SU-DHL-6 (cell line): ENCODE results near the gene RECQL5.
A peak's percentile ranks its signal among the peaks of the same experiment; 100 is the strongest.

Source experiments
- H2AFZ ChIP-seq: fragments of 200-600 bp; sonication (generic); 2 replicates; pipeline ENCODE4 v1.6.1; 2014; ENCODE audit warnings: low read depth, mild to moderate bottlenecking, moderate library complexity, mixed read lengths, antibody characterized with exemption, low read length; ENCODE audit not compliant: severe bottlenecking
- H3F3A ChIP-seq: fragments of 200-600 bp; shearing (Covaris generic); 2 replicates; pipeline ENCODE4 v1.6.0; 2016; ENCODE audit warnings: antibody characterized with exemption, mild to moderate bottlenecking; ENCODE audit not compliant: insufficient read depth
- H3K27ac ChIP-seq: fragments of 200-600 bp; sonication (generic); 2 replicates; pipeline ENCODE4 v1.5.1; 2016; ENCODE audit warnings: low read depth, mild to moderate bottlenecking, low read length, moderate library complexity, mixed read lengths
- H3K27me3 ChIP-seq: fragments of 200-600 bp; sonication (generic), shearing (Covaris generic); 2 replicates; pipeline ENCODE4 v1.6.0; 2014; ENCODE audit warnings: mild to moderate bottlenecking, low read length
- H3K36me3 ChIP-seq: fragments of 200-600 bp; sonication (generic); 2 replicates; pipeline ENCODE4 v1.6.1; 2014; ENCODE audit warnings: mild to moderate bottlenecking, low read length, mixed read lengths
- H3K4me2 ChIP-seq: fragments of 300-600, 200-600 bp; shearing (Covaris generic), sonication (generic); 2 replicates; pipeline ENCODE4 v1.6.0; 2014; ENCODE audit warnings: low read length, low read depth, mild to moderate bottlenecking; ENCODE audit not compliant: poor library complexity, severe bottlenecking
- H3K4me3 ChIP-seq: fragments of 200-600 bp; sonication (generic); 2 replicates; pipeline ENCODE4 v1.5.1; 2014; ENCODE audit warnings: antibody characterized with exemption, low read length, mild to moderate bottlenecking, mixed read lengths; ENCODE audit not compliant: insufficient read depth, poor library complexity, severe bottlenecking
- H3K79me2 ChIP-seq: fragments of 200-600 bp; sonication (generic); 2 replicates; pipeline ENCODE4 v1.6.1; 2014; ENCODE audit warnings: mild to moderate bottlenecking, low read length, moderate library complexity; ENCODE audit not compliant: insufficient read depth
- H3K9ac ChIP-seq: fragments of 200-600 bp; sonication (generic); 2 replicates; pipeline ENCODE4 v1.7.0; 2014; ENCODE audit warnings: mild to moderate bottlenecking, low read length
- H3K9me2 ChIP-seq: fragments of 200-600 bp; sonication (generic); replicated peaks from 2 replicates; pipeline ENCODE4 v1.6.1; 2014; ENCODE audit warnings: low read length; ENCODE audit not compliant: insufficient read depth
- H3K9me3 ChIP-seq: fragments of 200-600 bp; sonication (generic); 2 replicates; pipeline ENCODE4 v1.6.1; 2014; ENCODE audit warnings: low read length, mixed read lengths; ENCODE audit not compliant: insufficient read depth
- H4K20me1 ChIP-seq: fragments of 200-600 bp; sonication (generic); 2 replicates; pipeline ENCODE4 v1.6.1; 2014; ENCODE audit warnings: low read depth, mild to moderate bottlenecking, antibody characterized with exemption, low read length, moderate library complexity, mixed read lengths
- EZH2phosphoT487 ChIP-seq: fragments of 200-600 bp; sonication (generic), shearing (Covaris generic); conservative IDR thresholded peaks from 2 replicates; pipeline ENCODE4 v1.6.1; 2018; ENCODE audit warnings: mild to moderate bottlenecking, antibody characterized with exemption, low read length, moderate library complexity, mixed read lengths
- TF ChIP-seq, protein P1 (sequence below): fragments of 200-600 bp; sonication (generic); IDR thresholded peaks from one replicate; pipeline ENCODE4 v1.5.1; 2017; ENCODE audit warnings: antibody characterized with exemption, mild to moderate bottlenecking, low read length, moderate library complexity; ENCODE audit not compliant: insufficient read depth, poor library complexity, severe bottlenecking

RECQL5 gene

DNA sequence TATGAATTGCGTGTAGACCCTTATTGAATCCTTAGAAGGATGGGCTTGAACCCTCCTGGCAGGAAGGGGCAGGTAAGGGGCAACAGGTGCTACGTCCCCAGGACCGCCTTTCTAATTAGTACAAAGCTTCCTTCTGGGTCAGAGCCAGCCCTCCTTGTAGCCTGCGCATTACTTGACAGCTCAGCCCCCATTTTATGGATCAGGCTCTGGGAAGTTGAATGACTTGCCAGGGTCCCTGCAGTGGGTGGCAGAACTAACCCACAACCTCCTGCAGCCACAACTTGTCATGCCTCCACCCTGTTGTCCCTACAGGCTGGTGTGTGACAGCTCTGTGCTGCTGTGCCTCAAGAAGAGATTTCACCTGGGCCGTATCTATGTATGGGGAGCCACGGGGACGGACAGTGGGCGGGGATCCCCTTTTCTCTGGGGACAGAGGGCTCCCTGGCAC, 76.6 kb downstream of the RECQL5 start:
- Histone ChIP-seq H3K27me3 (no peaks in the 10 kb centered on the region), H4K20me1 (no peaks in the 10 kb centered on the region), H3K4me3 (no peak overlapping the region), H3F3A (0 out of 2 replicates have a peak, but pooled peaks cover 6% of the 10 kb centered on the region), H3K4me2 (no peak overlapping the region), H2AFZ (no peak overlapping the region), H3K9me2 (no peaks in the 10 kb centered on the region), H3K36me3 (no peaks in the 10 kb centered on the region), H3K9me3 (no peaks in the 10 kb centered on the region), H3K27ac (no peak overlapping the region), H3K79me2 (no peaks in the 10 kb centered on the region), H3K9ac (no peak overlapping the region)
- no peak for TF ChIP-seq EZH2phosphoT487
- TF ChIP-seq, protein P1, sequence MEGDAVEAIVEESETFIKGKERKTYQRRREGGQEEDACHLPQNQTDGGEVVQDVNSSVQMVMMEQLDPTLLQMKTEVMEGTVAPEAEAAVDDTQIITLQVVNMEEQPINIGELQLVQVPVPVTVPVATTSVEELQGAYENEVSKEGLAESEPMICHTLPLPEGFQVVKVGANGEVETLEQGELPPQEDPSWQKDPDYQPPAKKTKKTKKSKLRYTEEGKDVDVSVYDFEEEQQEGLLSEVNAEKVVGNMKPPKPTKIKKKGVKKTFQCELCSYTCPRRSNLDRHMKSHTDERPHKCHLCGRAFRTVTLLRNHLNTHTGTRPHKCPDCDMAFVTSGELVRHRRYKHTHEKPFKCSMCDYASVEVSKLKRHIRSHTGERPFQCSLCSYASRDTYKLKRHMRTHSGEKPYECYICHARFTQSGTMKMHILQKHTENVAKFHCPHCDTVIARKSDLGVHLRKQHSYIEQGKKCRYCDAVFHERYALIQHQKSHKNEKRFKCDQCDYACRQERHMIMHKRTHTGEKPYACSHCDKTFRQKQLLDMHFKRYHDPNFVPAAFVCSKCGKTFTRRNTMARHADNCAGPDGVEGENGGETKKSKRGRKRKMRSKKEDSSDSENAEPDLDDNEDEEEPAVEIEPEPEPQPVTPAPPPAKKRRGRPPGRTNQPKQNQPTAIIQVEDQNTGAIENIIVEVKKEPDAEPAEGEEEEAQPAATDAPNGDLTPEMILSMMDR, result no peak

DNA sequence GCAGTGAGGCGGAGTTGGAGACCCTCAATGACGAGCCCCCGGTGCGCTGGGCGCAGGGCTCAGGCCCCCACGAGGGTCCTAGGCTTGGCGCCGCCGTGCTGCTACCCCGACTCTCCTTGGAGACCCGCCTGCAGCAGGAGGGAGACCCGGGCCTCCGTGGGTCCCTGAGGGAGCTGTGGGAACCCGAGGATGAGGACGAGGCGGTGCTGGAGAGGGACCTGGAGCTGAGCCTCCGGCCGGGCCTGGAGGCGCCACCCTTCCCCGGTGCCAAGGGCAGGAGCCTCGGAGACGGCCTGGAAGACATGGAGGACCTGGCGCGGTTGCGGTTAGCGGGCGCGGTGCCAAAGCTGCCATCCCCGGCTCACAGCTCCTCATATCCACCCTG, 77.0 kb downstream of the RECQL5 start:
- Histone ChIP-seq H3K36me3 (no peaks in the 10 kb centered on the region), H3K9me3 (no peaks in the 10 kb centered on the region), H3K4me2 (peak overlapping the region; percentile 53), H3K27me3 (no peaks in the 10 kb centered on the region), H3F3A (0 out of 2 replicates have a peak, but pooled peaks cover 6% of the 10 kb centered on the region), H3K79me2 (no peaks in the 10 kb centered on the region), H3K27ac (no peak overlapping the region), H3K4me3 (peak overlapping the region; percentile 46), H2AFZ (peak overlapping the region; percentile 46), H3K9ac (peak overlapping the region; percentile 53), H3K9me2 (no peaks in the 10 kb centered on the region), H4K20me1 (no peaks in the 10 kb centered on the region)
- TF ChIP-seq, protein P1, result no peak
- TF ChIP-seq EZH2phosphoT487, result no peak

DNA sequence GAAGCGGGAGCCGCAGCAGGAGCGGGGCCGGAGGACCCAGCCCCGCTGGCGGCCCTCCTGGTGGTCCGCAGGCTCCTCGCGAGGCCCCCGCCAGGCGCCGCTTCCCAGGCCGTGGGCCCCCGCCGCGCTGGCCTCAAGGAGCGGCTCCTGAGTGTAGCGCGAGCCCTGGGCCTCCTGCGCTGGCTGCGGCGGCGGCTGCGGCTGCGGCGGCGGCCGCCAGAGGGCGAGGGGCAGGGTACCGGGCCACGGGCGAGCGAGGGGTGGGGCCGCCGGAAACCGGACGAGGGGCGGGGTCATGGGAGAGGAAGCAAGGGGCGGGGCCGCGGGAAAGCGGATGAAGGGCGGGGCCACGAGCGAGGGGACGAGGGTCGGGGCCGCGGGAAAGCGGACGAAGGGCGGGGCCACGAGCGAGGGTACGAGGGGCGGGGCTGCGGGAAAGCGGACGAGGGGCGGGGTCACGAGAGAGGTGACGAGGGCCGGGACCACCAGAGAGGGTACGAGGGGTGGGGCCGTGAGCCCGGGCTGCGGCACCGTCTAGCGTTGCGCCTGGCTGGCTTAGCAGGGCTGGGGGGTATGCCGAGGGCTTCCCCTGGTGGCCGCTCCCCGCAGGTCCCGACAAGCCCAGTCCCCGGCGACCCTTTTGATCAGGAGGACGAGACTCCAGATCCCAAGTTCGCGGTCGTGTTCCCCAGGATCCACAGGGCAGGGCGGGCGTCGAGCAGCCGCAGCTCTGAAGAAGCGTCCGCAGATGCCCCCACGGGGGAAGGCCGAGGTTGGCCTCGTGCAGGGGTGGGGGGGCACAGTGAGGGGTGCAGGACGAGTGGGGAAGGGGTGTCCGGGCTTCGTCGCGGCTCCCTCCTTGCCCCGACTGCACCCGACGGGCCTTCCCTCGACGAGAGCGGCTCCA, 77.7 kb downstream of the RECQL5 start:
- peak overlapping the region; percentile 53 for H3K9ac ChIP-seq
- H2AFZ ChIP-seq, result peak overlapping the region; percentile 46
- TF ChIP-seq, protein P1, result peak; percentile 58
- no peak for TF ChIP-seq EZH2phosphoT487

More for the DNA sequence above, 77.7 kb downstream of the RECQL5 start:
- H3K36me3 ChIP-seq, result no peaks in the 10 kb centered on the region
- no peak overlapping the region for H3K27ac ChIP-seq
- H3K9me3 ChIP-seq, result no peaks in the 10 kb centered on the region
- 0 out of 2 replicates have a peak, but pooled peaks cover 6% of the 10 kb centered on the region for H3F3A ChIP-seq
- H3K4me2 ChIP-seq, result peak overlapping the region; percentile 53
- H3K9me2 ChIP-seq, result no peaks in the 10 kb centered on the region
- peak overlapping the region; percentile 46 for H3K4me3 ChIP-seq
- H4K20me1 ChIP-seq, result no peaks in the 10 kb centered on the region
- H3K27me3 ChIP-seq, result no peaks in the 10 kb centered on the region
- H3K79me2 ChIP-seq, result no peaks in the 10 kb centered on the region
